SU-DHL-6 (cell line): ENCODE data around the gene KLHDC9.

Source experiments
- EZH2phosphoT487 ChIP-seq: fragments of 200-600 bp; sonication (generic), shearing (Covaris generic); conservative IDR thresholded peaks from 2 replicates; pipeline ENCODE4 v1.6.1; 2018; ENCODE audit warnings: mild to moderate bottlenecking, antibody characterized with exemption, low read length, moderate library complexity, mixed read lengths
- TF ChIP-seq, protein P1 (sequence below): fragments of 200-600 bp; sonication (generic); IDR thresholded peaks from one replicate; pipeline ENCODE4 v1.5.1; 2017; ENCODE audit warnings: antibody characterized with exemption, mild to moderate bottlenecking, low read length, moderate library complexity; ENCODE audit not compliant: insufficient read depth, poor library complexity, severe bottlenecking

GRCh38 chr1:161054232-161054631, 43.9 kb upstream of the KLHDC9 start:
- TF ChIP-seq, protein P1, sequence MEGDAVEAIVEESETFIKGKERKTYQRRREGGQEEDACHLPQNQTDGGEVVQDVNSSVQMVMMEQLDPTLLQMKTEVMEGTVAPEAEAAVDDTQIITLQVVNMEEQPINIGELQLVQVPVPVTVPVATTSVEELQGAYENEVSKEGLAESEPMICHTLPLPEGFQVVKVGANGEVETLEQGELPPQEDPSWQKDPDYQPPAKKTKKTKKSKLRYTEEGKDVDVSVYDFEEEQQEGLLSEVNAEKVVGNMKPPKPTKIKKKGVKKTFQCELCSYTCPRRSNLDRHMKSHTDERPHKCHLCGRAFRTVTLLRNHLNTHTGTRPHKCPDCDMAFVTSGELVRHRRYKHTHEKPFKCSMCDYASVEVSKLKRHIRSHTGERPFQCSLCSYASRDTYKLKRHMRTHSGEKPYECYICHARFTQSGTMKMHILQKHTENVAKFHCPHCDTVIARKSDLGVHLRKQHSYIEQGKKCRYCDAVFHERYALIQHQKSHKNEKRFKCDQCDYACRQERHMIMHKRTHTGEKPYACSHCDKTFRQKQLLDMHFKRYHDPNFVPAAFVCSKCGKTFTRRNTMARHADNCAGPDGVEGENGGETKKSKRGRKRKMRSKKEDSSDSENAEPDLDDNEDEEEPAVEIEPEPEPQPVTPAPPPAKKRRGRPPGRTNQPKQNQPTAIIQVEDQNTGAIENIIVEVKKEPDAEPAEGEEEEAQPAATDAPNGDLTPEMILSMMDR: no peak
- no peak for TF ChIP-seq EZH2phosphoT487
